Islet precursor cell (in vitro differentiated cells): ENCODE results near the gene ENDOU.

Experiments
- DNase-seq: peaks from one replicate; pipeline ENCODE4 v3.0.0-alpha.2; 2018

ENDOU gene

GRCh38 chr12:47742253-47742825, 17.0 kb upstream of the ENDOU start:
- DNase-seq: peak; percentile 81

GRCh38 chr12:47741340-47741703, 16.0 kb upstream of the ENDOU start:
- DNase-seq: no peak

- no peak for DNase-seq
Measured at GRCh38 chr12:47740606-47741339, 15.5 kb upstream of the ENDOU start.

GRCh38 chr12:47739979-47740378, 14.7 kb upstream of the ENDOU start:
- no peak for DNase-seq

GRCh38 chr12:47739297-47739696, 14.0 kb upstream of the ENDOU start:
- no peak for DNase-seq

- DNase-seq: no peak
Measured at GRCh38 chr12:47737936-47738594, 12.8 kb upstream of the ENDOU start.

- no peak for DNase-seq
Measured at GRCh38 chr12:47736877-47737676, 11.8 kb upstream of the ENDOU start.

GRCh38 chr12:47736216-47736615, 10.9 kb upstream of the ENDOU start:
- DNase-seq: no peak

- no peak for DNase-seq
Measured at GRCh38 chr12:47735649-47736048, 10.4 kb upstream of the ENDOU start.

GRCh38 chr12:47734725-47735480, 9.6 kb upstream of the ENDOU start:
- DNase-seq: no peak

- DNase-seq: no peak
Measured at GRCh38 chr12:47733142-47733541, 7.9 kb upstream of the ENDOU start.

GRCh38 chr12:47732504-47732903, 7.2 kb upstream of the ENDOU start:
- no peak for DNase-seq

GRCh38 chr12:47731723-47732122, 6.4 kb upstream of the ENDOU start:
- DNase-seq: no peak

- no peak for DNase-seq
Measured at GRCh38 chr12:47730341-47730744, 5.1 kb upstream of the ENDOU start.

GRCh38 chr12:47729233-47729632, 3.9 kb upstream of the ENDOU start:
- peak; percentile 82 for DNase-seq

GRCh38 chr12:47725893-47726292, 603 bp upstream of the ENDOU start:
- DNase-seq: no peak

- no peak for DNase-seq
Measured at GRCh38 chr12:47722941-47723631, 2.2 kb downstream of the ENDOU start.

GRCh38 chr12:47722136-47722834, 3.0 kb downstream of the ENDOU start:
- peak; percentile 56 for DNase-seq

GRCh38 chr12:47721431-47721973, 3.8 kb downstream of the ENDOU start:
- DNase-seq: no peak

- DNase-seq: peak; percentile 49
Measured at GRCh38 chr12:47718531-47718930, 6.8 kb downstream of the ENDOU start.
